Mucosa of descending colon (tissue), 3 donors: Measurements from ENCODE around the gene CD24. TPM values are rescaled to one million over a fixed set of nuclear protein-coding genes. Genes with fewer than 3 reads are reported as not detected.

Source experiments
- ATAC-seq: fragments of 200-7000 bp; cut with Tn5 transposase; one replicate; pipeline ENCODE4 v1.9.1; 2020; ENCODE audit warnings: mild to moderate bottlenecking, moderate library complexity
- DNase-seq, 3 donors: peaks; one replicate each; pipeline ENCODE4 v3.0.0-alpha.2; 2020
- H3K36me3 ChIP-seq: fragments of 200-600 bp; one replicate; pipeline ENCODE4 v1.8.0; 2021; ENCODE audit warnings: low read depth, mild to moderate bottlenecking
- H3K4me1 ChIP-seq: fragments of 200-600 bp; one replicate; pipeline ENCODE4 v1.8.0; 2021; ENCODE audit warnings: low read depth, mild to moderate bottlenecking
- H3K4me3 ChIP-seq: fragments of 200-600 bp; one replicate; pipeline ENCODE4 v1.8.0; 2021; ENCODE audit warnings: mild to moderate bottlenecking
- H3K9me3 ChIP-seq: fragments of 200-600 bp; one replicate; pipeline ENCODE4 v1.8.0; 2021; ENCODE audit warnings: mild to moderate bottlenecking
- intact Hi-C, 2 donors: fragments of 100-400 bp; cut with DNase I in 1 of 2; cut with micrococcal nuclease in 1 of 2; formaldehyde crosslinking; loops; one replicate each; pipeline versions ENCODE4 v1.11.0 to v1.11.1; 2022; cut with DNase I, micrococcal nuclease
- total RNA-seq, 3 donors: library from RNA; stranded (reverse); fragmentation: NEBNext Ultra II Directional in 2 of 3; extraction: Animal tissue kit (Norgen Biotek cat#: 25700) in 2 of 3; gene quantifications; one replicate each; pipeline versions ENCODE4 v1.2.1 to v1.2.4, GENCODE V29; 2021 to 2023
- TF ChIP-seq, protein P1 (sequence below): fragments of 200-600 bp; IDR thresholded peaks from one replicate; pipeline ENCODE4 v1.8.0; 2022; ENCODE audit warnings: antibody characterized with exemption, mild to moderate bottlenecking
- donor health status: DM: no; HTN: no; CAD: no; lungs with moderate emphysema.
- donor health status: DM: no; HTN: no; CAD: no.
- donor health status: DM: no; HTN: yes; CAD: no.

The CD24 gene
- total RNA-seq, 3 donors from 2014 or later: 968 to 2,235 (median 1,593) TPM

DNA sequence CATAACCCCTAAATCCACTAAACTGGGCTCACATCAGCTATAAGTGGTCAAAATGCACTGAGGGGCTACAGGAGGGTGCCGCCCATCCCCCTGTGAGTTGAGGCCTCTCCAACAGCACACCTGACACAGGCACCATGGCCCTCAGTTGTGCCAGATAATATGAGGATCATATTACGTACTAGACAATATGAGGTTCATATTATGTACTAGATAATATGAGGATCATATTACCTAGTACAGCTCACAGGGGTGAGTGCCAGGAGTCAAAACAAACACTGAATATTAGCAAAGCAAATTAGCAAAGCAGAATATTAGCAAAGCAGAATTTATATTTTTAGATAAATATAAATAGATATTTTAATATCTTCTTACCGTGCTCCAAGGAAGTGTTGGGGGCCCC is 35.3 kb downstream of the CD24 start:
- Histone ChIP-seq H3K9me3 (no peaks in the 10 kb centered on the region), H3K4me3 (no peak overlapping the region), H3K36me3 (no peaks in the 10 kb centered on the region), H3K4me1 (no peaks in the 10 kb centered on the region)
- TF ChIP-seq, protein P1, sequence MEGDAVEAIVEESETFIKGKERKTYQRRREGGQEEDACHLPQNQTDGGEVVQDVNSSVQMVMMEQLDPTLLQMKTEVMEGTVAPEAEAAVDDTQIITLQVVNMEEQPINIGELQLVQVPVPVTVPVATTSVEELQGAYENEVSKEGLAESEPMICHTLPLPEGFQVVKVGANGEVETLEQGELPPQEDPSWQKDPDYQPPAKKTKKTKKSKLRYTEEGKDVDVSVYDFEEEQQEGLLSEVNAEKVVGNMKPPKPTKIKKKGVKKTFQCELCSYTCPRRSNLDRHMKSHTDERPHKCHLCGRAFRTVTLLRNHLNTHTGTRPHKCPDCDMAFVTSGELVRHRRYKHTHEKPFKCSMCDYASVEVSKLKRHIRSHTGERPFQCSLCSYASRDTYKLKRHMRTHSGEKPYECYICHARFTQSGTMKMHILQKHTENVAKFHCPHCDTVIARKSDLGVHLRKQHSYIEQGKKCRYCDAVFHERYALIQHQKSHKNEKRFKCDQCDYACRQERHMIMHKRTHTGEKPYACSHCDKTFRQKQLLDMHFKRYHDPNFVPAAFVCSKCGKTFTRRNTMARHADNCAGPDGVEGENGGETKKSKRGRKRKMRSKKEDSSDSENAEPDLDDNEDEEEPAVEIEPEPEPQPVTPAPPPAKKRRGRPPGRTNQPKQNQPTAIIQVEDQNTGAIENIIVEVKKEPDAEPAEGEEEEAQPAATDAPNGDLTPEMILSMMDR: no peak
- no peak for DNase-seq
- intact Hi-C loops: no loop called here
- no peak for ATAC-seq

DNA sequence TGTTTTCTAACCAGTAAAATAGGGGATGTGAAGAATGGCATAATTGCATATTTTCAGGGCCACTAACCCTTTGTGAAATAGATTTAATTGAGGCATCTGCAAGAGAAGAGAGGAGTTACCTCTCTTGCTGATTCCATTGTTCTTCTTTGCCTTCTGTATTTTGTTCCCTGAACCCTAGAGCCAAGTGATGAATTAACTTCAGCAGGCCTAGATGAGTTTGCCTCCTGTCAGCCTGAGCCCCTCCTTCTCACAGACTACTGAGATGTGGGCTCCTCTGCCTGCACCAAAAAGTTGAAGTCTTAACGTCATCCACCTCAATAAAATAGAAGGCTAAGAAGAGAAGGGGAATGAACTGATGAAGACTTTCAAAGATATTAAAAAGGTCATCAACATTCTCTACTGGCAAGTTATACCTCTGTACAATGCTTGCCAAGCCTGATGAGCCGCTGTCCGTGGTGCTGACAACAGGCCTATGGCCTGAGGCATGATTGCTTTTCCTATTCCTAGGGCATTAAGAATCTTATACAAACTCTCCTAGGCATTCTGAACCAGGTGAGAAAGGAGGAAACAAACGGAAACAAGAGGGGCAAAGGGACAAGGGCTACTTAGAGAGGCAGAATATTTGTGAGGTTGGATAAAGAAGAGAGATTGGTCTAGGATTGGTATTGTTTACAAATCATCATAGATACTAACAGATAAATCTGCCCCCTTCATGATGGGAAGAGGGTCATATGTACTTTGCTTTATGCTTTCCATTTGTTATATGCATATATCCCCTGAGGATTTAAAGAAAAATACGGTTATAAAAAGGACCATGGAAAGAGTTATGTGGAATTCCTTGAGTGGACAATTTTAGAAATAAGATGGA is 46.8 kb downstream of the CD24 start:
- ATAC-seq: peak; percentile 72

DNA sequence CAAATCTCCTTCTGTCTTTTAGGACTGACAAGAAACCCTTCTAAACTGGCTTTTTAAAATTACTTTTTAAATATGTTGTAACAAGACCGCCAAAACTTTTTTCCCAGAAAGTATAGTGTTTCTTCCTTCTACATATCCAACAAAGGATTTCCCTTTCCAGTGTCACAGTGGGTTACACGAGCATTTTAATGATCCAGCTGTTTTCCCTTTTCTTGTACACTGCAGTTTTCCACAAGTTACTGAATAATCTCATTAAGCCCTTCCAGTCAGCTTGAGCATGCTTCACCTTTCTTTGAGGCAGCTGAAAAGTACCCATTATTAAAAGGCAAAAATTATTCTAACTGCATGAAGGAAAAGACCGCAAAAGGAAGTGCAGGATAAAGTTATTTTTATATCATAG is 48.6 kb downstream of the CD24 start:
- no peaks in the 10 kb centered on the region for H3K4me1 ChIP-seq
- no peak overlapping the region for H3K4me3 ChIP-seq
- intact Hi-C loops: no loop called here
- no peak for DNase-seq
- no peaks in the 10 kb centered on the region for H3K9me3 ChIP-seq
- ATAC-seq: no peak
- TF ChIP-seq, protein P1: no peak
- H3K36me3 ChIP-seq: no peaks in the 10 kb centered on the region

More for the DNA sequence above, 46.8 kb downstream of the CD24 start:
- peak in 2 of 3 donors; percentile 84 to 88 for DNase-seq
- intact Hi-C loops: no loop called here
- Histone ChIP-seq H3K4me1 (no peaks in the 10 kb centered on the region), H3K4me3 (no peak overlapping the region), H3K9me3 (no peaks in the 10 kb centered on the region), H3K36me3 (no peaks in the 10 kb centered on the region)
- TF ChIP-seq, protein P1: no peak

DNA sequence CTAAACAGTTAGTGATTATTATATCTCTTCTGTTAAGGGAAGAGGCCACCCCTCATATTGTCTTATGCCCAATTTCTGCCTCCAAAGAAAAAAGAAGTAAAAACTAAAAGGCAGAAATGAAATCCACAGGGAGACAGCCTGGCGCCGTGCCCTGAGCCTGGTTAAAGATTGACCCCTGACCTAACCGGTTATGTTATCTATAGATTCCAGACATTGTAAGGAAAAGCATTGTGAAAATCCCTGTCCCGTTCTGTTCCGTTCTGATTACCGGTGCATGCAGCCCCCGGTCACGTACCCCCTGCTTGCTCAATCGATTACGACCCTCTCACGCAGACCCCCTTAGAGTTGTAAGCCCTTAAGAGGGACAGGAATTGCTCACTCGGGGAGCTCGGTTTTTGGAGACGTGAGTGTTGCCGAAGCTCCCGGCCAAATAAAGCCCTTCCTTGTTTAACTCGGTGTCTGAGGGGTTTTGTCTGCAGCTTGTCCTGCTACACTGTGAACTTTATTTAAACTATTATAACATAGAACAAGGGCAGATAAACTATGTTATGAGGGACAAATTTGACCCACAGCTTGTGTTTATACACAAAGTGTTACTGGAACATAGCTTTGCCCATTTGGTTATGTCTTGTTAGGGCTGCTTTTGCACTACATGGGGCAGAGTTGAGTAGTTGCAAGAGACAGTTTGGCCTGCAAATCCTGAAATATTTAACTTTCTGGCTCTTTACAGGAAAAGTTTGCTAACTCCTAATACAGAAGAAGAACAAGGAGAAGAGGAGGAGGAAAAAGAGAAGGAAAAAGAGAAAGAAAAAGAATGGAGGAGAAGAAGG is 49.6 kb downstream of the CD24 start:
- DNase-seq (peak; percentile 81 to 95 (median 90)), ATAC-seq (peak; percentile 74)
- TF ChIP-seq, protein P1: no peak
- intact Hi-C loops: no loop called here
- Histone ChIP-seq H3K9me3 (no peaks in the 10 kb centered on the region), H3K4me3 (no peak overlapping the region), H3K36me3 (no peaks in the 10 kb centered on the region), H3K4me1 (no peaks in the 10 kb centered on the region)

DNA sequence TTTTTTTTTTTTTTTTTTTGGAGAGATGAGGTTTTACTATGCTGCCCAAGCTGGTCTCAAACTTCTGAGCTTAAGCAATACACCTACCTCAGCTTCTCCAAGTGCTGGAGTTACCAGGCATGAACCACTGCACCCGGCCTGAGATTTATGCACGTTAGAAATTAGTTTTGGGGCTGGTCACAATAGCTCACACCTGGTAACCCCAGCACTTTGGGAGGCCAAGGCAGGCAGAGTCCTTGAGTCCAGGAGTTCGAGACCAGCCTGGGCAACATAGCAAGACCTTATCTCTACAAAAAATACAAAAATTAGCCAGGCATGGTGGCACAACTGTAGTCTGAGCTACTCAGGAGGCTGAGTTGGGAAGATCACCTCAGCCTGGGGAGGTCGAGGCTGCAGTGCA is 51.9 kb downstream of the CD24 start:
- intact Hi-C loops: no loop called here
- ATAC-seq (no peak), DNase-seq (no peak)
- TF ChIP-seq, protein P1: no peak
- Histone ChIP-seq H3K9me3 (no peaks in the 10 kb centered on the region), H3K4me3 (no peak overlapping the region), H3K36me3 (no peaks in the 10 kb centered on the region), H3K4me1 (no peaks in the 10 kb centered on the region)

Other genes with a start within 250 kb of the CD24 start
- gene MTRES1, start 53.5 kb upstream of the CD24 start, total RNA-seq: 10 to 100 TPM; 22.6 to 30.7 (median 30.0) TPM
- gene BEND3, start 140.8 kb upstream of the CD24 start, total RNA-seq: 1 to 10 TPM; 3.6 to 6.7 (median 5.3) TPM